Lower leg skin (tissue), 3 donors: ENCODE data around the gene PTPRN2.

Source experiments
- CTCF ChIP-seq, 3 donors: fragments of 450-650 bp; IDR thresholded peaks; one replicate each; pipeline ENCODE4 v1.5.1; 2016; ENCODE audit warnings: antibody characterized with exemption in 3 of 3, mild to moderate bottlenecking in 3 of 3, moderate library complexity in 2 of 3
- POLR2A ChIP-seq, 2 donors: fragments of 450-650 bp; IDR thresholded peaks; one replicate each; pipeline ENCODE4 v1.6.1; 2016 to 2017; ENCODE audit warnings: antibody characterized with exemption in 2 of 2, mild to moderate bottlenecking in 1 of 2, moderate library complexity in 1 of 2

- TF ChIP-seq POLR2A (IDR thresholded peaks at IDR 0.05) (no peak), CTCF (IDR thresholded peaks at IDR 0.05) (no peak)
Measured at GRCh38 chr7:157855016-157855415, 732.6 kb downstream of the PTPRN2 start.
